Measurements from ENCODE around the gene SLX4IP. TPM values are rescaled to one million over a fixed set of nuclear protein-coding genes. Genes with fewer than 3 reads are reported as not detected.

SLX4IP gene
- total and polyA plus RNA-seq, 2 donors (not counting 3 experiments of a cell fraction or from before 2014, with no cell fraction given), result 1.9 to 4.5 TPM

GRCh38 chr20:10537850-10538480 lies 102.9 kb downstream of the SLX4IP start:
- CTCF ChIA-PET, result interaction anchor here (0.8 to 1.0 kb wide), 3 partner anchors 26 to 560 kb away, joined by 3 to 9 read pairs (median 3); no protein-coding TSS in a partner anchor
- no peak for FAIRE-seq
- no peak overlapping the region for H3K4me2 ChIP-seq (ENCODE audit: insufficient read depth, low read length)

More at GRCh38 chr20:10537850-10538480, 102.9 kb downstream of the SLX4IP start:
- Histone ChIP-seq H3K79me2 (ENCODE audit: control insufficient read depth, insufficient read depth, low read length) (no peaks in the 10 kb centered on the region), H3K9me1 (replicated peaks; ENCODE audit: control insufficient read depth, extremely low read depth, insufficient read depth, low read length) (no peaks in the 10 kb centered on the region), H3K27me3 (ENCODE audit: control insufficient read depth in 2 of 2, insufficient read depth in 2 of 2, low read length in 2 of 2) (no peaks in the 10 kb centered on the region), H3K4me3 (replicated peaks in 1 of 3; ENCODE audit: insufficient read depth in 1 of 3, low read depth in 1 of 3, low read length in 3 of 3) (no peak overlapping the region), H2AFZ (ENCODE audit: low read depth, low read length) (no peak overlapping the region), H3K9ac (replicated peaks; ENCODE audit: extremely low read depth, insufficient read depth, low read length) (no peak overlapping the region), H3K36me3 (ENCODE audit: control insufficient read depth in 2 of 2, extremely low read depth in 1 of 2, insufficient read depth in 2 of 2, low read length in 2 of 2) (no peaks in the 10 kb centered on the region), H3K9me3 (replicated peaks; ENCODE audit: control insufficient read depth, insufficient read depth, low read length) (no peaks in the 10 kb centered on the region), H4K20me1 (replicated peaks; ENCODE audit: control insufficient read depth, extremely low read depth, insufficient read depth, low read length) (no peaks in the 10 kb centered on the region), H3K4me1 (ENCODE audit: control insufficient read depth, extremely low read depth, insufficient read depth, low read length) (peaks cover 27% of the 10 kb centered on the region), H3K27ac (ENCODE audit: insufficient read depth, low read depth, low read length) (no peak overlapping the region)
- dilution Hi-C loops (cut with MboI; ENCODE audit: extremely low pct_ligation_motif_present, low sequenced_read_pairs), result no loop called here
- BruUV-seq (replicated peaks), result no TSS peak
- no peak for TF ChIP-seq JUN (IDR thresholded peaks at IDR 0.05; ENCODE audit: borderline replicate concordance, insufficient read depth, insufficient read length, low read depth)
- TF ChIP-seq FOS (IDR thresholded peaks at IDR 0.05; ENCODE audit: borderline replicate concordance, insufficient read depth, low read length), result no peak
- TF ChIP-seq EZH2 (IDR thresholded peaks at IDR 0.05; ENCODE audit: borderline replicate concordance, low read depth, low read length, severe bottlenecking), result no peak
- TF ChIP-seq CTCF (IDR thresholded peaks at IDR 0.05; ENCODE audit: extremely low read depth in 1 of 2, insufficient read depth in 1 of 2, low read depth in 1 of 2, low read length in 2 of 2), result no peak
- no peak for TF ChIP-seq MYC (IDR thresholded peaks at IDR 0.05; ENCODE audit: low read depth, low read length)
- no peak for TF ChIP-seq MAX (IDR thresholded peaks at IDR 0.05; ENCODE audit: insufficient read depth, insufficient read length)
- POLR2A ChIA-PET, result no interaction called here
- intact Hi-C loops (cut with micrococcal nuclease), result loop anchor here (5.0 kb wide), 1 partner anchor 1004 kb away; no protein-coding TSS in a partner anchor
- DNase-seq (ENCODE audit: low read depth, low spot score), result no peak
